ENCODE measurements around the gene ENO2. TPM values are rescaled to one million over a fixed set of nuclear protein-coding genes. Genes with fewer than 3 reads are reported as not detected.
A peak's percentile ranks its signal among the peaks of the same experiment; 100 is the strongest.

Gene ENO2
- total RNA-seq, 5 donors from 2014 or later (not counting 1 experiment from before 2014, with no cell fraction given) = 87.2 to 176 (median 148) TPM

DNA sequence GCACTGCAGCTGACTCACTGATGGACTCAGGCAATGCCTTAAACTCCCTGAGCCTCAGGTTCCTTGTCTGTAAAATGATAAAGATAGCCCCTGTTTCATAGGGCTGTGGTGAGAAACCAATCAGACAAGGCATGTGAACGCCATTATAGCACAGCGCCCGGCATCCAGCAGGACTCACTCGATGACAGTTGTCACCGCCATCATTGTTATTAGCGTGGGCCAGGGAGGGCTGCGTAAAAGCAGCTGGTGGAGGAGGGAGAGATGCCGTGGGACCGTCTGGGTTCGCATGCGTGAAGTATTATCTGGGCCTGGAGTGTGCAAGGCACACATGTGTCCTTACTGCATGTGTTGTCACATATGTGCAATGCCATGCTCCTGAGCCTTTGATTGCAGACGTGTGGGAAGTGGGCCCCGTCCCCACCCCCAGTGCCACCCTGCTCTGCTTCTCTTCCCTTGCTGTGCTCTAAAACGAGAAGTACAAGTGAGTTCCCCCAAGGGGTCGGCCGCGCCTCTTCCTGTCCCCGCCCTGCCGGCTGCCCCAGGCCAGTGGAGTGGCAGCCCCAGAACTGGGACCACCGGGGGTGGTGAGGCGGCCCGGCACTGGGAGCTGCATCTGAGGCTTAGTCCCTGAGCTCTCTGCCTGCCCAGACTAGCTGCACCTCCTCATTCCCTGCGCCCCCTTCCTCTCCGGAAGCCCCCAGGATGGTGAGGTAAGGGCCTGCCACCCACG lies 36.6 kb downstream of the ENO2 start, which contains the start of gene PTPN6:
Gene PTPN6 (plus strand): TSS at position 546 of the 730 bp plus-strand sequence. CDS start 157 bp downstream, at position 703.
- CTCF ChIA-PET = interaction anchor here (1.0 to 8.2 kb wide), 4 partner anchors 10 to 14 kb away, joined by 3 to 58 read pairs (median 9); no protein-coding TSS in a partner anchor
- Mint-ChIP-seq H3K27ac (peak within 1 kb of the TSS; percentile 97 to 100), H3K4me3 (peak within 1 kb of the TSS; percentile 88 to 98 (median 91)), H3K36me3 (peaks cover 12% of the 10 kb centered on the region), H3K9me3 (no peaks in the 10 kb centered on the region), H3K27me3 (no peaks in the 10 kb centered on the region), H3K4me1 (peaks cover 79 to 86% (median 86%) of the 10 kb centered on the region in 3 donors)
- ATAC-seq (replicated peaks in 1 of 4) = peak; percentile 31 to 56 (median 48)
- H3K4me1 ChIP-seq (ENCODE audit: control insufficient read depth in 1 of 2, extremely low read depth in 1 of 2, insufficient read depth in 2 of 2, low read length in 2 of 2) = peaks cover 45 to 86% of the 10 kb centered on the region in 2 experiments
- POLR2A ChIA-PET = no interaction called here
- DNase-seq = peak in 27 of 35 experiments; percentile 38 to 72 (median 49)
- H3K27ac ChIP-seq (ENCODE audit: low read length) = peak within 1 kb of the TSS; percentile 97
- peaks cover 8 to 18% of the 10 kb centered on the region in 2 donors for H3K36me3 ChIP-seq (ENCODE audit: control insufficient read depth in 2 of 2, extremely low read depth in 1 of 2, insufficient read depth in 1 of 2, low read length in 1 of 2)
- H3K27me3 ChIP-seq (replicated peaks in 1 of 2; ENCODE audit: control insufficient read depth in 2 of 2, extremely low read depth in 1 of 2, insufficient read depth in 2 of 2, low read length in 1 of 2) = no peaks in the 10 kb centered on the region
- no peaks in the 10 kb centered on the region for H3K9me3 ChIP-seq
- under 1% methylated on average over 21 of the region's 25 CpGs for WGBS (ENCODE audit: insufficient coverage)
- H3K4me3 ChIP-seq (ENCODE audit: control insufficient read depth in 1 of 2, extremely low read depth in 1 of 2, low read length in 1 of 2) = peak within 1 kb of the TSS; percentile 77 to 90

DNA sequence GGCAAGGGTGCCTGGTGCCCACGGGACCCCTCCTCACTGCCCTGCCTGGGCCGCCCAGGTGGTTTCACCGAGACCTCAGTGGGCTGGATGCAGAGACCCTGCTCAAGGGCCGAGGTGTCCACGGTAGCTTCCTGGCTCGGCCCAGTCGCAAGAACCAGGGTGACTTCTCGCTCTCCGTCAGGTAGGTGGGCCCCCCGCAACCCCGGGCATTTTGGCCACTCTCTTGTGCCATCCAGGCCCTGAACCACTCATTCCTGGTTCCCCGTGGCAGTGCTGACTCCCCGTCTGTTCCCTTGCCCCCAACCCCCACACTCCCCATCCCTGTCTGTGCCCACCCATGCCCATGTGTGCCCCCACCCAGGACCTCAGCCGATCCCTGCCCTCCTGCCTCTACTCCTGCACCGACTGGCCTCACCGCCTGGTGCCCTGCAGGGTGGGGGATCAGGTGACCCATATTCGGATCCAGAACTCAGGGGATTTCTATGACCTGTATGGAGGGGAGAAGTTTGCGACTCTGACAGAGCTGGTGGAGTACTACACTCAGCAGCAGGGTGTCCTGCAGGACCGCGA lies 37.3 kb downstream of the ENO2 start:
- 0% methylated on average over 12 of the region's 20 CpGs for WGBS (ENCODE audit: insufficient coverage)
- Mint-ChIP-seq H3K9me3 (no peaks in the 10 kb centered on the region), H3K4me1 (peaks cover 79 to 86% (median 86%) of the 10 kb centered on the region in 3 donors), H3K27me3 (no peaks in the 10 kb centered on the region), H3K4me3 (peak overlapping the region; percentile 88 to 98 (median 91)), H3K36me3 (peaks cover 18% of the 10 kb centered on the region), H3K27ac (peak overlapping the region; percentile 97 to 100)
- Histone ChIP-seq H3K36me3 (ENCODE audit: control insufficient read depth in 2 of 2, extremely low read depth in 1 of 2, insufficient read depth in 1 of 2, low read length in 1 of 2) (peaks cover 9 to 24% of the 10 kb centered on the region in 2 donors), H3K9me3 (no peaks in the 10 kb centered on the region), H3K4me3 (ENCODE audit: control insufficient read depth in 1 of 2, extremely low read depth in 1 of 2, low read length in 1 of 2) (peak overlapping the region; percentile 77 to 90), H3K27me3 (replicated peaks in 1 of 2; ENCODE audit: control insufficient read depth in 2 of 2, extremely low read depth in 1 of 2, insufficient read depth in 2 of 2, low read length in 1 of 2) (no peaks in the 10 kb centered on the region), H3K4me1 (ENCODE audit: control insufficient read depth in 1 of 2, extremely low read depth in 1 of 2, insufficient read depth in 2 of 2, low read length in 2 of 2) (peaks cover 45 to 86% of the 10 kb centered on the region in 2 experiments), H3K27ac (ENCODE audit: low read length) (peak overlapping the region; percentile 97)
- DNase-seq = peak in 2 of 35 experiments; percentile 32 to 69
- peak; percentile 13 to 41 (median 18) for ATAC-seq (replicated peaks in 1 of 4)
- POLR2A ChIA-PET = interaction anchor here (1.3 to 1.4 kb wide), 2 partner anchors 8 kb away, joined by 4 to 8 read pairs; partner anchors contain the start of genes C12orf57 (in 2 of the 2) and RNU7-1 (in 2 of the 2)
- CTCF ChIA-PET = interaction anchor here (1.0 to 8.2 kb wide), 7 partner anchors 8 to 17 kb away, joined by 3 to 58 read pairs (median 4); partner anchors contain the start of genes C12orf57 (in 1 of the 2) and RNU7-1 (in 1 of the 2)

GRCh38 chr12:6952121-6952862 lies 37.9 kb downstream of the ENO2 start:
- Histone ChIP-seq H3K27me3 (replicated peaks in 1 of 2; ENCODE audit: control insufficient read depth in 2 of 2, extremely low read depth in 1 of 2, insufficient read depth in 2 of 2, low read length in 1 of 2) (no peaks in the 10 kb centered on the region), H3K4me1 (ENCODE audit: control insufficient read depth in 1 of 2, extremely low read depth in 1 of 2, insufficient read depth in 2 of 2, low read length in 2 of 2) (peaks cover 46 to 86% of the 10 kb centered on the region in 2 experiments), H3K36me3 (ENCODE audit: control insufficient read depth in 2 of 2, extremely low read depth in 1 of 2, insufficient read depth in 1 of 2, low read length in 1 of 2) (peaks cover 9 to 31% of the 10 kb centered on the region in 2 donors), H3K27ac (ENCODE audit: low read length) (peak overlapping the region; percentile 97), H3K4me3 (ENCODE audit: control insufficient read depth in 1 of 2, extremely low read depth in 1 of 2, low read length in 1 of 2) (peak overlapping the region; percentile 77 to 90), H3K9me3 (no peaks in the 10 kb centered on the region)
- Mint-ChIP-seq H3K4me1 (peaks cover 79 to 86% (median 86%) of the 10 kb centered on the region in 3 donors), H3K4me3 (peak overlapping the region; percentile 88 to 98 (median 91)), H3K9me3 (no peaks in the 10 kb centered on the region), H3K36me3 (peaks cover 25% of the 10 kb centered on the region), H3K27me3 (no peaks in the 10 kb centered on the region), H3K27ac (peak overlapping the region; percentile 97 to 100)
- ChIA-PET CTCF (interaction anchor here in 1 of 2 donors (1.0 to 2.0 kb wide), 6 partner anchors 9 to 17 kb away, joined by 3 to 9 read pairs (median 5); partner anchors contain the start of genes C12orf57 and RNU7-1), POLR2A (interaction anchor here (1.3 to 1.4 kb wide), 2 partner anchors 8 to 9 kb away, joined by 4 to 8 read pairs; partner anchors contain the start of genes C12orf57 (in 2 of the 2) and RNU7-1 (in 2 of the 2))
- DNase-seq = no peak
- peak in 2 of 4 experiments; percentile 6 for ATAC-seq (replicated peaks in 1 of 4)
- 0% methylated on average over 16 of the region's 22 CpGs for WGBS (ENCODE audit: insufficient coverage)

DNA sequence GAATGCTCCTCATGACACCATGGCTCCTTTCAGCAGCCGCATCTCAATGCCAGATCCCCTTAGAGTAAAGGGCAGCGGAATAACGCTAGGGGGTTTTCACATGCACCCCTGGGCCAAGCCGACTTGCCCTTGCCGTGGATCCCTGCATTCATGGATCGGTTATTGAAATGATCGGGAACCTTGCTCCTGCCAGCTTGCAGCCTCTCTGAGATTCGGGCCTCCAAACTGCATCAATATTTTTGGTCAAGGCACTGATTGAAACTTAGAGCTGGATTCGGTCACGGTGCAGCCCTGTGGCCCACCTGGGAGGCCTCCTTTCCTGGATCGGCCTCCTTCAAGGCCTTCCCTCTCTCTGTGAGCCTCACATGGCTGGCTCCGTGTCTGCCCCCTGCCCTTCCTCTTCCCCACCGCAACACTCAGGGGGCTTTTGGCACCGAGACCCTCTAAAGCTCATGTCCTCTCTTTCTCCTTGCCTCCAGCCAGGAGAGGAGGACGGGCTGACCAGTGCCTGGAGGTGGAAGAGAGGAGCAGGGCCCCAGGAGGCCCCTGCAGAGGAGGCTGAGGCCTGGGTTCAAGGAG lies 38.6 kb downstream of the ENO2 start:
- Histone ChIP-seq H3K36me3 (ENCODE audit: control insufficient read depth in 2 of 2, extremely low read depth in 1 of 2, insufficient read depth in 1 of 2, low read length in 1 of 2) (peaks cover 9 to 37% of the 10 kb centered on the region in 2 donors), H3K27me3 (replicated peaks in 1 of 2; ENCODE audit: control insufficient read depth in 2 of 2, extremely low read depth in 1 of 2, insufficient read depth in 2 of 2, low read length in 1 of 2) (no peaks in the 10 kb centered on the region), H3K9me3 (no peaks in the 10 kb centered on the region), H3K4me1 (ENCODE audit: control insufficient read depth in 1 of 2, extremely low read depth in 1 of 2, insufficient read depth in 2 of 2, low read length in 2 of 2) (peaks cover 50 to 86% of the 10 kb centered on the region in 2 experiments), H3K27ac (ENCODE audit: low read length) (peak overlapping the region; percentile 97), H3K4me3 (ENCODE audit: control insufficient read depth in 1 of 2, extremely low read depth in 1 of 2, low read length in 1 of 2) (peak overlapping the region; percentile 77 to 90)
- no peak for ATAC-seq (replicated peaks in 1 of 4)
- H3K36me3 Mint-ChIP-seq = peaks cover 25% of the 10 kb centered on the region
- H3K27me3 Mint-ChIP-seq = no peaks in the 10 kb centered on the region
- POLR2A ChIA-PET = interaction anchor here (1.3 to 1.4 kb wide), 2 partner anchors 9 kb away, joined by 4 to 8 read pairs; partner anchors contain the start of genes C12orf57 (in 2 of the 2) and RNU7-1 (in 2 of the 2)
- peak in 1 of 35 experiments; percentile 40 for DNase-seq
- CTCF ChIA-PET = interaction anchor here (0.6 to 1.8 kb wide), 6 partner anchors 9 to 90 kb away, joined by 3 to 8 read pairs (median 4); partner anchors contain the start of genes C12orf57 (in 1 of the 2) and RNU7-1 (in 1 of the 2)
- H3K4me1 Mint-ChIP-seq = peaks cover 79 to 86% (median 85%) of the 10 kb centered on the region in 3 donors
- WGBS (ENCODE audit: insufficient coverage) = 3% methylated on average over 11 of the region's 15 CpGs
- H3K9me3 Mint-ChIP-seq = no peaks in the 10 kb centered on the region
- peak overlapping the region; percentile 88 to 98 (median 91) for H3K4me3 Mint-ChIP-seq
- peak overlapping the region; percentile 97 to 100 for H3K27ac Mint-ChIP-seq

DNA sequence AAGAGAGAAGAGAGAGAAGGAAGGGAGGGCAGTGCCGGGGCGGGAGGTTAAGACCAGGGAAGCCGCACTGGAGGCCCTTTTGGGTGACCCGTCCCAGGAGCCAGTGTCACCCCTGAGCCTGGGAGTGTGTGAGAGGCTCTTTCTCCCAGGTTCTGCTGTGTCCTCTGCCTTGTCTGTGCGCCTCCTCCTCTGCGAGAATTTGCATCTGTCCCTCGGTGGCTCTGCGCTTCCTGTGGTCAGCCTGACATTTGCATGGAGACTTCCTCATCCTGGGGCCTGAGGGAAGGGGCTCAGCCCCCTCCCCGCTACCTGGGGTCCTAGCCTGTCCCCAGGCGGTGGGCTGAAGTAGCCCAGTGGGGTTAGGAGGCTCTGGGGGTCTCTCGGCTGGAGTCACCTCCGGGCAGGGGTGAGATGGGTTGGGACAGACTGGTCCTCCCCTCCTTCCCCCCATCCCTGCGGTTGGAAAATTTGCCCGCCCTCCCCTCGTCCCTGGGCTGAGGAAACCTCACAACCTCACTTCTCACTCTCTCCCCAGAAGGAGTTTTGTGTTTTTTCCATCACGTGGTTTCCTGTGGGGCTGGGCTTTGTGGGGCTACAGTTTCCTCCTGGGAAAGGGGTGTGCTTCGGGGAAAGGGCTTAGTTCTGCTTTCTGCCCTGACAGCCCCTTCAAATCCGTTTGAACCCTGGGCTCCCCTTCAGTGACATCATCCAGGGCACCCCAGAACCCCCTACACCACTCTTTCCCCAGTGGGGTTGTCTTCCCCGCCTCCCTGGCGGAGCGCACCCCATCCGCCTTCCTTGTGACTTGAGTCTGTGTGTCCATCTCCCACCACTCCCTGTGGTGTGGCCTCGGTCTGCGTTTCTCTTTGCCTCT lies 39.3 kb downstream of the ENO2 start:
- peak in 27 of 35 experiments; percentile 33 to 86 (median 53) for DNase-seq

More for the DNA sequence above, 39.3 kb downstream of the ENO2 start:
- H3K4me3 ChIP-seq (ENCODE audit: control insufficient read depth in 1 of 2, extremely low read depth in 1 of 2, low read length in 1 of 2) = peak overlapping the region; percentile 77 to 90
- H3K9me3 ChIP-seq = no peaks in the 10 kb centered on the region
- H3K27ac Mint-ChIP-seq = peak overlapping the region; percentile 97 to 100
- peaks cover 31% of the 10 kb centered on the region for H3K36me3 Mint-ChIP-seq
- peak; percentile 32 to 48 (median 40) for ATAC-seq (replicated peaks in 1 of 4)
- peaks cover 79 to 86% (median 85%) of the 10 kb centered on the region in 3 donors for H3K4me1 Mint-ChIP-seq
- ChIA-PET POLR2A (interaction anchor here in 1 of 2 donors (0.6 kb wide), 1 partner anchor 13 kb away, joined by 3 read pairs; no protein-coding TSS in a partner anchor), CTCF (interaction anchor here (0.6 to 1.8 kb wide), 7 partner anchors 8 to 90 kb away, joined by 3 to 8 read pairs (median 4); partner anchors contain the start of genes C12orf57 (in 1 of the 2) and RNU7-1 (in 1 of the 2))
- peak overlapping the region; percentile 88 to 98 (median 91) for H3K4me3 Mint-ChIP-seq
- no peaks in the 10 kb centered on the region for H3K9me3 Mint-ChIP-seq
- 3% methylated on average over 12 of the region's 24 CpGs for WGBS (ENCODE audit: insufficient coverage)
- no peaks in the 10 kb centered on the region for H3K27me3 ChIP-seq (replicated peaks in 1 of 2; ENCODE audit: control insufficient read depth in 2 of 2, extremely low read depth in 1 of 2, insufficient read depth in 2 of 2, low read length in 1 of 2)
- peaks cover 57 to 86% of the 10 kb centered on the region in 2 experiments for H3K4me1 ChIP-seq (ENCODE audit: control insufficient read depth in 1 of 2, extremely low read depth in 1 of 2, insufficient read depth in 2 of 2, low read length in 2 of 2)
- H3K27me3 Mint-ChIP-seq = no peaks in the 10 kb centered on the region
- H3K27ac ChIP-seq (ENCODE audit: low read length) = peak overlapping the region; percentile 97
- H3K36me3 ChIP-seq (ENCODE audit: control insufficient read depth in 2 of 2, extremely low read depth in 1 of 2, insufficient read depth in 1 of 2, low read length in 1 of 2) = peaks cover 9 to 45% of the 10 kb centered on the region in 2 donors

All from T-cell (primary cell).